ENCODE measurements around the gene PRR35.

The PRR35 gene

GRCh38 chr16:560204-560700 is at the start of gene PRR35:
TSS of gene PRR35 (plus strand) at chr16:560394. CDS start at chr16:563295, 2,901 bp downstream.
- DNase-seq = no peak

GRCh38 chr16:512802-513201 is 47.4 kb upstream of the PRR35 start:
- no peak for DNase-seq

- DNase-seq = no peak
Observed at GRCh38 chr16:513950-514349, 46.2 kb upstream of the PRR35 start.

GRCh38 chr16:515175-515938 is 44.8 kb upstream of the PRR35 start:
- no peak for DNase-seq

GRCh38 chr16:515939-516226 is 44.3 kb upstream of the PRR35 start:
- no peak for DNase-seq

- no peak for DNase-seq
Observed at GRCh38 chr16:516301-516700, 43.9 kb upstream of the PRR35 start.

GRCh38 chr16:518858-519257 is 41.3 kb upstream of the PRR35 start:
- DNase-seq = no peak

GRCh38 chr16:519425-519824 is 40.8 kb upstream of the PRR35 start:
- no peak for DNase-seq

GRCh38 chr16:519841-520687 is 40.1 kb upstream of the PRR35 start:
- DNase-seq = no peak

- DNase-seq = no peak
Observed at GRCh38 chr16:520847-521246, 39.3 kb upstream of the PRR35 start.

- DNase-seq = no peak
Observed at GRCh38 chr16:521381-522210, 38.6 kb upstream of the PRR35 start.

- DNase-seq = no peak
Observed at GRCh38 chr16:522320-523096, 37.7 kb upstream of the PRR35 start.

- no peak for DNase-seq
Observed at GRCh38 chr16:523097-523741, 37.0 kb upstream of the PRR35 start.

- DNase-seq = no peak
Observed at GRCh38 chr16:524274-525040, 35.7 kb upstream of the PRR35 start.

- DNase-seq = no peak
Observed at GRCh38 chr16:525123-525519, 35.1 kb upstream of the PRR35 start.

GRCh38 chr16:525520-526180 is 34.5 kb upstream of the PRR35 start:
- DNase-seq = no peak

GRCh38 chr16:526181-527014 is 33.8 kb upstream of the PRR35 start:
- no peak for DNase-seq

- peak; percentile 67 for DNase-seq
Observed at GRCh38 chr16:527015-527903, 32.9 kb upstream of the PRR35 start, which contains the start of gene CAPN15. TSS of gene CAPN15 (plus strand) at chr16:527712. CDS start at chr16:546839, 19,127 bp downstream.

Data from NCI-H187 treated with DMSO at 0.1 percent for 48 hours (cell line).